EH (cell line): ENCODE results near the gene LLGL2.

Experiments used
- DNase-seq: peaks from one replicate; pipeline ENCODE4 v3.0.0-alpha.2; 2015; ENCODE audit warnings: low read depth

The LLGL2 gene

GRCh38 chr17:75614556-75615270 is 89.2 kb downstream of the LLGL2 start:
- no peak for DNase-seq

GRCh38 chr17:75615301-75615700 is 89.8 kb downstream of the LLGL2 start:
- no peak for DNase-seq

- no peak for DNase-seq
Observed at GRCh38 chr17:75616521-75617122, 91.1 kb downstream of the LLGL2 start.

- DNase-seq = no peak
Observed at GRCh38 chr17:75617218-75617617, 91.7 kb downstream of the LLGL2 start.

- no peak for DNase-seq
Observed at GRCh38 chr17:75617675-75618074, 92.2 kb downstream of the LLGL2 start.

- peak; percentile 48 for DNase-seq
Observed at GRCh38 chr17:75619506-75620431, 94.3 kb downstream of the LLGL2 start.

- no peak for DNase-seq
Observed at GRCh38 chr17:75621489-75621888, 96.0 kb downstream of the LLGL2 start.

- DNase-seq = peak; percentile 21
Observed at GRCh38 chr17:75622076-75622475, 96.6 kb downstream of the LLGL2 start.

- no peak for DNase-seq
Observed at GRCh38 chr17:75622771-75623273, 97.3 kb downstream of the LLGL2 start.

GRCh38 chr17:75623386-75623785 is 97.9 kb downstream of the LLGL2 start:
- peak; percentile 49 for DNase-seq

GRCh38 chr17:75624021-75624420 is 98.5 kb downstream of the LLGL2 start:
- no peak for DNase-seq
